Adipocyte (in vitro differentiated cells): Measurements from ENCODE around the gene COL4A2.
A peak's percentile ranks its signal among the peaks of the same experiment; 100 is the strongest.

Source experiments
- DNase-seq: peaks from one replicate; pipeline ENCODE4 v3.0.0-alpha.2; 2015; ENCODE audit warnings: low read depth
- H3K27me3 ChIP-seq: replicated peaks from 2 replicates; pipeline ENCODE4 v1.7.0; 2013; ENCODE audit warnings: mild to moderate bottlenecking, low read length, moderate library complexity; ENCODE audit not compliant: control insufficient read depth, insufficient read depth
- H3K36me3 ChIP-seq: 2 replicates; pipeline ENCODE4 v1.7.0; 2013; ENCODE audit warnings: low read length, mild to moderate bottlenecking, moderate library complexity; ENCODE audit not compliant: control insufficient read depth, insufficient read depth, severe bottlenecking
- H3K4me1 ChIP-seq: 2 replicates; pipeline ENCODE4 v1.7.0; 2013; ENCODE audit warnings: mild to moderate bottlenecking, low read length, moderate library complexity; ENCODE audit not compliant: control insufficient read depth, insufficient read depth
- H3K4me3 ChIP-seq: 2 replicates; pipeline ENCODE4 v1.7.0; 2013; ENCODE audit warnings: mild to moderate bottlenecking, low read length, moderate library complexity
- H3K9ac ChIP-seq: 2 replicates; pipeline ENCODE4 v1.7.0; 2013; ENCODE audit warnings: mild to moderate bottlenecking, low read length, moderate library complexity
- H3K9me3 ChIP-seq: 2 replicates; pipeline ENCODE4 v1.7.0; 2013; ENCODE audit warnings: mild to moderate bottlenecking, low read length, moderate library complexity; ENCODE audit not compliant: control insufficient read depth

The COL4A2 gene

GRCh38 chr13:110346661-110347067 lies 39.6 kb downstream of the COL4A2 start:
- H3K36me3 ChIP-seq = peaks cover 46% of the 10 kb centered on the region
- no peak for DNase-seq
- H3K9ac ChIP-seq = no peak overlapping the region
- no peak overlapping the region for H3K4me3 ChIP-seq
- peaks cover 27% of the 10 kb centered on the region for H3K4me1 ChIP-seq
- H3K9me3 ChIP-seq = no peaks in the 10 kb centered on the region
- H3K27me3 ChIP-seq = no peaks in the 10 kb centered on the region

- DNase-seq = no peak
- H3K9me3 ChIP-seq = no peaks in the 10 kb centered on the region
- H3K4me3 ChIP-seq = no peak overlapping the region
- H3K27me3 ChIP-seq = no peaks in the 10 kb centered on the region
- H3K4me1 ChIP-seq = peaks cover 27% of the 10 kb centered on the region
- no peak overlapping the region for H3K9ac ChIP-seq
- H3K36me3 ChIP-seq = peaks cover 50% of the 10 kb centered on the region
Measured at GRCh38 chr13:110347088-110347487, 40.0 kb downstream of the COL4A2 start.

- H3K4me3 ChIP-seq = peak overlapping the region; percentile 35
- DNase-seq = peak; percentile 92
- peaks cover 27% of the 10 kb centered on the region for H3K4me1 ChIP-seq
- peaks cover 49% of the 10 kb centered on the region for H3K36me3 ChIP-seq
- peak overlapping the region; percentile 33 for H3K9ac ChIP-seq
- H3K9me3 ChIP-seq = no peaks in the 10 kb centered on the region
- no peaks in the 10 kb centered on the region for H3K27me3 ChIP-seq
Measured at GRCh38 chr13:110347535-110348308, 40.6 kb downstream of the COL4A2 start.

- no peak for DNase-seq
- Histone ChIP-seq H3K4me3 (peak overlapping the region; percentile 9), H3K27me3 (no peaks in the 10 kb centered on the region), H3K36me3 (peaks cover 54% of the 10 kb centered on the region), H3K9ac (no peak overlapping the region), H3K9me3 (no peaks in the 10 kb centered on the region), H3K4me1 (peaks cover 27% of the 10 kb centered on the region)
Measured at GRCh38 chr13:110348309-110349105, 41.4 kb downstream of the COL4A2 start.

- H3K9ac ChIP-seq = no peak overlapping the region
- H3K36me3 ChIP-seq = peaks cover 55% of the 10 kb centered on the region
- peaks cover 27% of the 10 kb centered on the region for H3K4me1 ChIP-seq
- H3K27me3 ChIP-seq = no peaks in the 10 kb centered on the region
- no peak overlapping the region for H3K4me3 ChIP-seq
- no peaks in the 10 kb centered on the region for H3K9me3 ChIP-seq
- DNase-seq = no peak
Measured at GRCh38 chr13:110349239-110349638, 42.2 kb downstream of the COL4A2 start.

- Histone ChIP-seq H3K36me3 (peaks cover 51% of the 10 kb centered on the region), H3K27me3 (no peaks in the 10 kb centered on the region), H3K9me3 (no peaks in the 10 kb centered on the region), H3K4me1 (peaks cover 27% of the 10 kb centered on the region), H3K4me3 (no peak overlapping the region), H3K9ac (no peak overlapping the region)
- DNase-seq = no peak
Measured at GRCh38 chr13:110350049-110350448, 43.0 kb downstream of the COL4A2 start.

- peaks cover 46% of the 10 kb centered on the region for H3K36me3 ChIP-seq
- no peak overlapping the region for H3K9ac ChIP-seq
- H3K9me3 ChIP-seq = no peaks in the 10 kb centered on the region
- peaks cover 27% of the 10 kb centered on the region for H3K4me1 ChIP-seq
- DNase-seq = no peak
- no peak overlapping the region for H3K4me3 ChIP-seq
- no peaks in the 10 kb centered on the region for H3K27me3 ChIP-seq
Measured at GRCh38 chr13:110350509-110350908, 43.4 kb downstream of the COL4A2 start.

GRCh38 chr13:110351636-110352420 lies 44.7 kb downstream of the COL4A2 start:
- DNase-seq = no peak
- no peaks in the 10 kb centered on the region for H3K9me3 ChIP-seq
- no peak overlapping the region for H3K9ac ChIP-seq
- H3K4me3 ChIP-seq = no peak overlapping the region
- H3K36me3 ChIP-seq = peaks cover 42% of the 10 kb centered on the region
- H3K27me3 ChIP-seq = no peaks in the 10 kb centered on the region
- H3K4me1 ChIP-seq = peaks cover 27% of the 10 kb centered on the region

- H3K4me3 ChIP-seq = no peak overlapping the region
- no peak for DNase-seq
- peaks cover 46% of the 10 kb centered on the region for H3K36me3 ChIP-seq
- no peaks in the 10 kb centered on the region for H3K9me3 ChIP-seq
- no peak overlapping the region for H3K9ac ChIP-seq
- no peaks in the 10 kb centered on the region for H3K27me3 ChIP-seq
- H3K4me1 ChIP-seq = peaks cover 18% of the 10 kb centered on the region
Measured at GRCh38 chr13:110352735-110353134, 45.7 kb downstream of the COL4A2 start.

- H3K9ac ChIP-seq = no peak overlapping the region
- no peaks in the 10 kb centered on the region for H3K27me3 ChIP-seq
- no peak overlapping the region for H3K4me3 ChIP-seq
- peaks cover 11% of the 10 kb centered on the region for H3K4me1 ChIP-seq
- H3K9me3 ChIP-seq = no peaks in the 10 kb centered on the region
- DNase-seq = no peak
- H3K36me3 ChIP-seq = peaks cover 53% of the 10 kb centered on the region
Measured at GRCh38 chr13:110353339-110353977, 46.4 kb downstream of the COL4A2 start.
